ENCODE results near the gene DDAH1. TPM values are rescaled to one million over a fixed set of nuclear protein-coding genes. Genes with fewer than 3 reads are reported as not detected.

The DDAH1 gene
- total and polyA plus RNA-seq, 11 donors: 5.7 to 33.9 (median 16.1) TPM

GRCh38 chr1:85289207-85289847 lies 175.6 kb downstream of the DDAH1 start:
- DNase-seq: no peak
- no peaks in the 10 kb centered on the region for H3K36me3 ChIP-seq
- H3K4me1 ChIP-seq: peaks cover 0 to 9% (median 0%) of the 10 kb centered on the region in 12 donors
- no peaks in the 10 kb centered on the region for H3K27me3 ChIP-seq
- intact Hi-C loops (cut with DNase I): no loop called here
- 90 to 96% (median 94%) methylated on average over 9 of the region's 9 CpGs for WGBS, 4 donors
- TF ChIP-seq POLR2A (IDR thresholded peaks at IDR 0.05) (no peak), CTCF (IDR thresholded peaks at IDR 0.05) (no peak)
- H3K27ac ChIP-seq: peak overlapping the region in 1 of 12 donors; percentile 18
- no peak overlapping the region for H3K4me3 ChIP-seq
- H3K9me3 ChIP-seq: no peaks in the 10 kb centered on the region
- ATAC-seq: peak in 1 of 4 donors; percentile 23

- no peak overlapping the region for H3K27ac ChIP-seq
- peaks cover 0 to 3% (median 0%) of the 10 kb centered on the region in 12 donors for H3K4me1 ChIP-seq
- TF ChIP-seq CTCF (IDR thresholded peaks at IDR 0.05): no peak
- TF ChIP-seq POLR2A (IDR thresholded peaks at IDR 0.05): no peak
- H3K36me3 ChIP-seq: no peaks in the 10 kb centered on the region
- H3K27me3 ChIP-seq: no peaks in the 10 kb centered on the region
- DNase-seq (no peak), ATAC-seq (no peak)
- intact Hi-C loops (cut with DNase I): no loop called here
- no peaks in the 10 kb centered on the region for H3K9me3 ChIP-seq
- no peak overlapping the region for H3K4me3 ChIP-seq
- 92 to 100% (median 96%) methylated on average over 1 to 2 of the region's 2 CpGs for whole genome bisulfite sequencing, 4 donors
Measured at GRCh38 chr1:85284202-85284601, 180.8 kb downstream of the DDAH1 start.

GRCh38 chr1:85283475-85284199 lies 181.3 kb downstream of the DDAH1 start:
- DNase-seq: peak in 1 of 5 donors; percentile 35

More at GRCh38 chr1:85283475-85284199, 181.3 kb downstream of the DDAH1 start:
- Histone ChIP-seq H3K4me1 (peaks cover 0 to 9% (median 0%) of the 10 kb centered on the region in 12 donors), H3K27ac (no peak overlapping the region), H3K27me3 (no peaks in the 10 kb centered on the region), H3K36me3 (no peaks in the 10 kb centered on the region), H3K9me3 (no peaks in the 10 kb centered on the region), H3K4me3 (no peak overlapping the region)
- TF ChIP-seq POLR2A (IDR thresholded peaks at IDR 0.05) (no peak), CTCF (IDR thresholded peaks at IDR 0.05) (no peak)
- peak in 3 of 4 donors; percentile 51 to 72 (median 71) for ATAC-seq
- intact Hi-C loops (cut with DNase I): no loop called here
- 76 to 86% (median 81%) methylated on average over 7 to 11 of the region's 11 CpGs for WGBS, 4 donors

All from heart left ventricle (tissue), 16 donors.